SKM-1 (cell line): ENCODE measurements around the gene SH3GL2.

Source experiments
- DNase-seq: peaks from one replicate; lab custom pipeline; 2025; ENCODE audit not compliant: unreplicated experiment; lab: John Stamatoyannopoulos, UW

SH3GL2 gene

GRCh38 chr9:17653947-17654465, 75.1 kb downstream of the SH3GL2 start:
- DNase-seq, result no peak

GRCh38 chr9:17656889-17657288, 78.0 kb downstream of the SH3GL2 start:
- DNase-seq, result no peak

GRCh38 chr9:17658237-17658636, 79.4 kb downstream of the SH3GL2 start:
- DNase-seq, result no peak

GRCh38 chr9:17660158-17660557, 81.3 kb downstream of the SH3GL2 start:
- no peak for DNase-seq

- DNase-seq, result no peak
Measured at GRCh38 chr9:17665450-17665849, 86.6 kb downstream of the SH3GL2 start.

- DNase-seq, result peak; percentile 43
Measured at GRCh38 chr9:17669206-17669605, 90.3 kb downstream of the SH3GL2 start.

- no peak for DNase-seq
Measured at GRCh38 chr9:17682684-17683083, 103.8 kb downstream of the SH3GL2 start.

GRCh38 chr9:17688834-17689233, 110.0 kb downstream of the SH3GL2 start:
- DNase-seq, result no peak

GRCh38 chr9:17694336-17694735, 115.5 kb downstream of the SH3GL2 start:
- no peak for DNase-seq

GRCh38 chr9:17695482-17695881, 116.6 kb downstream of the SH3GL2 start:
- no peak for DNase-seq

- DNase-seq, result no peak
Measured at GRCh38 chr9:17699615-17700330, 120.9 kb downstream of the SH3GL2 start.

GRCh38 chr9:17706347-17706746, 127.5 kb downstream of the SH3GL2 start:
- no peak for DNase-seq

- no peak for DNase-seq
Measured at GRCh38 chr9:17719053-17719452, 140.2 kb downstream of the SH3GL2 start.

GRCh38 chr9:17721954-17722353, 143.1 kb downstream of the SH3GL2 start:
- no peak for DNase-seq

- no peak for DNase-seq
Measured at GRCh38 chr9:17723656-17724055, 144.8 kb downstream of the SH3GL2 start.

- DNase-seq, result no peak
Measured at GRCh38 chr9:17725399-17726010, 146.6 kb downstream of the SH3GL2 start.

GRCh38 chr9:17726298-17726697, 147.4 kb downstream of the SH3GL2 start:
- no peak for DNase-seq

GRCh38 chr9:17730899-17731298, 152.0 kb downstream of the SH3GL2 start:
- DNase-seq, result no peak

GRCh38 chr9:17731308-17731707, 152.4 kb downstream of the SH3GL2 start:
- no peak for DNase-seq

- DNase-seq, result no peak
Measured at GRCh38 chr9:17734674-17735073, 155.8 kb downstream of the SH3GL2 start.

GRCh38 chr9:17735859-17736258, 157.0 kb downstream of the SH3GL2 start:
- DNase-seq, result no peak

- no peak for DNase-seq
Measured at GRCh38 chr9:17739022-17739421, 160.2 kb downstream of the SH3GL2 start.

- no peak for DNase-seq
Measured at GRCh38 chr9:17739736-17740135, 160.9 kb downstream of the SH3GL2 start.
